CD4-positive, alpha-beta T cell treated with Interleukin-6 for 4 hours (primary cell): ENCODE results near the gene TSPAN4.

Source experiments
- DNase-seq: peaks from one replicate; pipeline ENCODE4 v3.0.0-alpha.2; 2020; ENCODE audit warnings: mixed read lengths

Gene TSPAN4, protein sequence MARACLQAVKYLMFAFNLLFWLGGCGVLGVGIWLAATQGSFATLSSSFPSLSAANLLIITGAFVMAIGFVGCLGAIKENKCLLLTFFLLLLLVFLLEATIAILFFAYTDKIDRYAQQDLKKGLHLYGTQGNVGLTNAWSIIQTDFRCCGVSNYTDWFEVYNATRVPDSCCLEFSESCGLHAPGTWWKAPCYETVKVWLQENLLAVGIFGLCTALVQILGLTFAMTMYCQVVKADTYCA

GRCh38 chr11:842370-843002 is at the start of gene TSPAN4, which contains the start of gene POLR2L:
Gene TSPAN4 (plus strand): TSS chr11:842852. CDS start chr11:850305, 7,453 bp downstream.
Gene POLR2L (minus strand): TSS chr11:842529. CDS start chr11:842508, 21 bp downstream.
- peak; percentile 91 for DNase-seq

- DNase-seq, result no peak
Measured at GRCh38 chr11:792873-793272, 49.8 kb upstream of the TSPAN4 start.

GRCh38 chr11:793556-793955 is 49.1 kb upstream of the TSPAN4 start:
- no peak for DNase-seq

DNA sequence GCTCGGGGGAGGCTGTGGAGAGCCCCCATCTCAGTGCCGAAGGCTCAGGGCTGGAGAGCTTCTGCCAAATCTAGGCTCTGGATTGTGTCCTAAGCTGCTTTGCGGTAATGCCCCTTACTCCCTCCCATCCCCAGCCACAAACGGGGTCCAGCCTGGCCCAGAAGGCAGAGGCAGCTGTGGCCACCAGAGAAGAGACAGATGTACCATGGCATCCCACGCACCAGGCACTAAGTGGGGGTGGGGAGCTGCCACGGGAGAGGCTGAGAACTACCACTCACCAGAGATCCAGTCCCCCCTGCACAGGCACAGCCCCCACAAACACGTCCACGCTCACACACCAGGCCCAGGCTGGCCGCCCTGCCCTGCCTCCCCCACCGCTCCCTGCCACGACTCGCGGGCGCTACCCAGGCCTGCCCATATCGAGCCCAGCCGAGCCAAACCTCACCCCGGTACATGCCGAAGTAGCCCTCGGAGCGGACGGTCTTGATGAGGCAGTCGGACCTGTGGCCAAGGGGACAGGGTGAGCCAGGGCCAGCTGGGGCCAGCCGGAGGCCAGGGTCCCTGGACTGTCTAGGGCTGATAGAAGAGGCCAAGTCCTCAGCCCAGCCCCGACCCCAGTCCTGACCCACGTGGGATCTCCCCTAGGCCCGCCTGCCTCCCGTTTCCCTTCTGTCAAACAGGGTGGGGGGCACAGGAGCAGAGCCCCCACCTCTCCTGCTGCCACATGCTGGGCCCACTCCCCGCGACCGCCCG is 48.5 kb upstream of the TSPAN4 start:
- no peak for DNase-seq

DNA sequence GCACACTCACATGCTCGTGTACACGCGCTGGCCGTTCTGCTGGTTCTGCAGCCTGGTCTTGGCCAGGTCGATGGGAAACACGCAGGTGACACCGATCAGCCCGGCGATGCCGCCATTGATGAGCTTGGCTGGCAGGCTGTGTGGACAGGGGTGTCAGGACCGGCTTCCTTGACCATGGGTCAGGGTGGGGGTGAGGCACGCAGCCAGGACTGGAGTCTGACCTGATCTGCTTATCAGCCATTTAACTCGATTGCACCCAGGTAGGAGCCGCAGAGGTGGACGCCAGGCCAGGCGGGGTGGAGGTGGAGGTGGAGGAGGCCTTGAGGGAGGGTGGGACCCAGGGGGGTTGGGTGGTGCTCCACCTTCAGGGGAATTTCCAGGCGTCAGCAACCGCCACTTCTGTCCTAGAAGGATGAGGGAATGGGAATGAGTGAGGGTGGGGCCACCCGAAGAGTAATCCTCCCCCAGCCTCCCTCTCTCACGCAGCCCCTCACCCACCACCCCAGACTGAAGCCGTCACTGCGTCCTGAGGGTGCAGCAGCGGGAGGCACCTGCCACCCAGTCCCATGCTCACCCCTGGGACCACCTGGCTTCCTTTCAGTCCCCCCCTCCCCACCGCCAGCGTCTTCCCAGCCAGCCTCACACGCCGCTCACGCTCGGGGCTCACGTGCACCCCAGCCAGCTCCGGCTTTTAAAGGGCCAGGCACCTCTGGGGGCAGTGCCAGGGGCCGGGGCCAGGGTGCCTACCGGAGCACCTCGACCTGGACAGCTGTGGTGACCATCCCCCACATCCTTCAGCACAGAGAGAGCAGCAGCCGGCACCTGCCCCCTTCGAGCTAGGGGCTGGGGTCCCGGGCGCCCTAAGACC is 47.7 kb upstream of the TSPAN4 start:
- DNase-seq, result no peak

GRCh38 chr11:795634-796564 is 46.8 kb upstream of the TSPAN4 start:
- peak; percentile 91 for DNase-seq

GRCh38 chr11:796565-797295 is 45.9 kb upstream of the TSPAN4 start:
- no peak for DNase-seq

DNA sequence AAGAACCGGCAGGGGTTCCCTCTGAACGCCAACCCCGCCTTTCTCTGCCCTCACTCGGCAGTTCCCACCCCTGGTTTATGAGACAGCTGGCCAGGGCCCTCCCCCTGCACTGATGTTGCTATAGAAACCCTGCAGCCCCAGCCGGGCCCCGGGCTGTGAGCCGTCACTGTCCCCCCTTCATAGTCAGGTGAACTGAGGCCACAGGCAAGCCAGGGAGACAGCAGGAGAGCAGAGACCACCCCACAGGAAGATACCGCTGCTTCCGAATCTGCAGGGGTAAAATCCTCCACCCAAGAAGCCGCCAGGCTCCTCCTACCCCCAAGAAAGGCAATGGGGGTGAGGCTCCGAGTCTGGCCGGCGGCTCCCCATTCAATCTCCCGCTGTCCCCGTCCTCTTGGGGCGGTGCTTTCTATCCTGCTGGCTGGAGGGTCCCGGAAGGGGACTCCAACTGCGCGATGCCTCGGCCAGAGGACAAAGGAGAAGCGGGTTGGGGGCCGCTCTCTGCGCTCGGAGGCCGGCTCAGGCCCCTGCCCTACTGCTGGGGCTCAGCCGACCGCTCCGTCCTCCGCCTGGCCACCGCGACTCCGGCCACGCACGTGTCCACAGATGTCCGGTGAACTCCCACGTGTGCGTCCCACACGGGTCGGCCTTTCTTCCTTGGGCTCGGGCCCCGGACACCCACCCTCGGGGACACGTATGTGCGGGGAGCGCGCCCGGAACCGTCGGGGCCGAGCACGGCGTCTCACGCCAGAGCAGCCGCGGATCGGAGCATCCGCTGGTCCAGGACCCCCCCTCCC is 45.2 kb upstream of the TSPAN4 start:
- peak; percentile 75 for DNase-seq

- DNase-seq, result peak; percentile 86
Measured at GRCh38 chr11:798093-798713, 44.4 kb upstream of the TSPAN4 start, which contains the start of gene SLC25A22. Gene SLC25A22 (minus strand): TSS chr11:798281. CDS start chr11:795006, 3,275 bp downstream.

- no peak for DNase-seq
Measured at GRCh38 chr11:799641-800316, 42.9 kb upstream of the TSPAN4 start.

- no peak for DNase-seq
Measured at GRCh38 chr11:800473-800872, 42.2 kb upstream of the TSPAN4 start.

DNA sequence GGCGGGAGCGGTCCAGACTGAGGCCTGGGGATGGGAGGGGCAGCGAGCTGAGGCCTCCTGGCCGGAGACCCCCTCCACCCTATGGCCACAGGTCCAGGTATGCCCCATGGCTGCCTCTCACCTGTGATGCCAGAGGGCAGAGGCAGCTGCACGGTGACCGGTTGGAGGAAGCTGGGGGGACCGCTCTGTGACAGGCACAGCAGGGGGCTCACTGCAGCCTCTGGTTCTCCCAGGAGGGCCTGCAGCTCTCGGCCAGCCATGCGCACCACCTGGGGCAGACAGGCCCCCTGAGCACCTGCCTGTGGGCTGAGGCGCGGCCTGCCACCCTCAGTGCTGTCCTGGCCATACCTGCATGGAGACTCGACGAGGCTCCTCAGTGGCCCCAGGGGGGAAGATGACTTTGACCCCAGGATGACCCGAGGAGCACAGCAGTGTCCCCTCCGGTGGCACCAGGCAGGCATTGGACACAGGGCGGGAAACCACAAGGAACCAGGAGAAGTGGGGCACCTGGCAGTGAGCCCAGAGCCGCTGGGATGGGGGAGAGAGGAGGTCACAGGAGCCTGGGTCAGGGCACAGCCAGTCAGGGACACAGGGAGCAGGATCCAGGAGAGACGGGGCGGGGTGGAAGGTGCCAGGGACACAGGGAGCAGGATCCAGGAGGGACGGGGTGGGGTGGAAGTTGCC is 41.4 kb upstream of the TSPAN4 start:
- no peak for DNase-seq

DNA sequence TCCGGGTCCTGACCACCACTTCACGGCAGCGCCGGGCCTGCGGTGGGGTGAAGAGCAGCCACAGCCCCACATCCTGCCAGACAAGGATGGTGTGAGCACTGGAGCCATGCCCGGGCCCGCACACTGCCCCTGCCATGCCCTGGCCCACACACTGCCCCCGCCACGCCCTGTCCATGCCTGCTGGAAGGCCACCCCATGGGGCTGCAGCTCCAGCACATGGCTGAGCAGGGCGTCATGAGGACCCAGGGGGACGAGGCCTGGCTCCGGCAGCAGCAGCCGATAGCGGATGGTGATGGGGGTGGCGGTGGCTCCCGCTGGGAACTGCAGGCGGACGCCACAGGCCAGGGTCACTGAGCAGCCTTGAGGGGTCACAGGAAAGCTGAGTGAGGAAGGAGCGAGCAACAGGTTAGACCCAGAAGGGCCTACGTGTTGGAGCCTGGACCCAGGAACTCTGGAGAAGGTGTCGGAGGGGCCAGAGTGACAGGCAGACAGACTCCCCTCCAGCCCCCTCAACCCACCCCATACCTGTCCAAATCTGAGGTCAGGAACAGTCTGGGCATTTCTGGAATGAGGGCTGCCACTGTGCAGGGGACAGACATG is 40.5 kb upstream of the TSPAN4 start:
- no peak for DNase-seq

- no peak for DNase-seq
Measured at GRCh38 chr11:802693-803466, 39.8 kb upstream of the TSPAN4 start.

DNA sequence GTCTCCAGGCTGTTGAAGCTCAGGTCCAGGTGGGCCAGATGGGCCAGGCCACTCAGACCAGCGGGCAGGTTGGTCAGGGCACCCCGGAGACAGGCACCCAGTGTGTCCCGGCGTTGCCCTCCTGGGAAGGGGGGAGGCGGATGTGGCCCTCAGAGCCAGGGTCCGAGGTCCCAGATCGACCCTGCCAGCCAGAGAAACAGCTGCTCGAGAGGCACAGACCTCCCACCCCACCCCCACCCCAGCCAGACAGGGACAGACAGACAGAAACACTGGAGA is 39.2 kb upstream of the TSPAN4 start:
- no peak for DNase-seq

DNA sequence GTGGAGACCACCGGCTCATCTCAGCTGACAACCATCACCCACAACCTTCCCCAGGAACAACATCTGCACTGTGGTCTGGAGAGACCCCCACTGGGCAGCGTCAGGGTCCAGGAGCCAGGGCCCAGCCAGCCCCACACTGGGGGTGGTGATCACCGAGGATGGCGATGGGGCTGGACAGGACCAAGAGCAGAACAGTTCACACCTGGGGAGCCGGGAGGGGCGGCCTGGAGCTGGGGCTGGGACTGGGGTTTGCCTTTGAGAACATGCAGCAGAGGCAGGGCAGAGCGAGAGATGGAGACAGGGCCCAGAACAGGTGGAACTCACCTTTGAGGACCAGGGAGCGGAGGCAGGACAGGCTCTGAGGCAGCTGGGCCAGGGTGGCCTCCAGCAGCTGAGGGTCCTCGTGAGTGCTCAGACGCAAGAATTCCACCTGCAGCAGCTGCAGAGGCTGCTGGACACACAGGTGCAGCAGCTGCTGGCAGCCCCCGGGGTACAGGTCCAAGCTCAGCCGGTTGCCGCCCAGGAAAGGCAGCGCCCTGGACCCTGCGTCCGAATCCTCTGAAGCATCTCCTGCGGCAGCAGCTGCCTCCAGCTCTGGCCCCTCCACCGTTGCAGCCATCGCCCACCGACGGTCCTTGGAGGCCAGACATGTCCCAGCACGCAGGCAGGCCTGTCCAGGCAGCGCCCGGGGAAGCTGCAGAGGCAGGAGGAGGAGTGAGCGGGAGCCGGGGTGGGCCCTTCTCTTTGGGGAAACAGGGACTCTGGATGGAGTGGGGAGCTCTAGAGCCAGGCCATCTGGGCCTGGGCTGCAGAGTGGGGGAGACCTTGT is 38.7 kb upstream of the TSPAN4 start:
- no peak for DNase-seq
